HG03095 (cell line): ENCODE data around the gene FABP6.

Experiments
- ATAC-seq: cut with Tn5 transposase; IDR thresholded peaks from one replicate; pipeline ENCODE4 v1.9.1; 2021; ENCODE audit warnings: moderate library complexity; ENCODE audit not compliant: unreplicated experiment

FABP6 gene

DNA sequence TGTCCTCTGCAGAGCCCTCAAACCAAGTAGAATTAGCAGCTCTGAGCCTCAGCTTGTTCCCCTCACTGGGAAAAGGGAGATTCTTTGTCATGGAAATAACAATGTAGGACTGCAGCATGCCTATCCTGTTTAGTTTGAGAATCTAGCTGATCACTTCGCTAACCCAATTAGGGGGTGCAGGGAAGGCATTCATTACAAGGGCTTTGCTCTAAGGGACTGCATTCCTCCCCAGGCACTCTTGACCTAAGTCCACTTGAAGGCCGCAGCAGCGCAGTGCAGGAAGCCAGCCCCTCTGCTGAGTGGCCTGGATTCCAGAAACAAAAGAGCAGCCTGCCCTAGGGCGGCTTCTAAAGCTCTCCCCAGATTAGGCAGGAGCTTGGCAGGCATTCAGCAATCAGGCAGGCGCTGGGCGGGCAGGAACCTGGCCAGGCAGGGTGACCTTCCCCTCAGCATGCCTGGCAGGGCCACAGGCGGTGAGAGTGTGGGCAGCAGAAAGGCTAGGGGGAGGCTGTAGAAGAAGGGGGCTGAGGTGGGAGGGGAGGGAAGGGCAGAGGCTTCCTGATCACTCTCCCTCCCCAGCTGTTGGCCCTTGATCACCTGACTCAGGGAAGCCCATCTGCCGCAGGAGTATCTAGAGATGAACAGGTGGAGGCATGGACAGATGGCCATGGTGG lies 58.2 kb downstream of the FABP6 start:
- ATAC-seq: no peak
